Large intestine (tissue), 3 donors: Measurements from ENCODE around the gene RAD51D. TPM values are rescaled to one million over a fixed set of nuclear protein-coding genes. Genes with fewer than 3 reads are reported as not detected.
"Not testable (repeated sequence)": the region's sequence is repeated elsewhere in the genome, so short reads cannot be mapped to it uniquely, and the experiment has no call there.

Experiments used
- DNase-seq, 2 donors: peaks; one replicate each; pipeline versions ENCODE4 v3.0.0 to v3.0.0-alpha.2; 2013
- H3K27ac ChIP-seq: one replicate; pipeline ENCODE4 v1.5.1; 2013; ENCODE audit warnings: low read length
- H3K27me3 ChIP-seq: 2 replicates; pipeline ENCODE4 v1.6.1; 2013; ENCODE audit warnings: low read length; ENCODE audit not compliant: control insufficient read depth, insufficient read depth
- H3K36me3 ChIP-seq: 2 replicates; pipeline ENCODE4 v1.6.1; 2013; ENCODE audit warnings: low read length; ENCODE audit not compliant: control insufficient read depth, insufficient read depth
- H3K4me1 ChIP-seq: one replicate; pipeline ENCODE4 v1.6.1; 2013; ENCODE audit warnings: low read length; ENCODE audit not compliant: control insufficient read depth, insufficient read depth
- H3K4me3 ChIP-seq: one replicate; pipeline ENCODE4 v1.5.1; 2013; ENCODE audit warnings: low read length
- H3K9me3 ChIP-seq: one replicate; pipeline ENCODE4 v1.6.1; 2013; ENCODE audit warnings: mild to moderate bottlenecking, low read depth, low read length, moderate library complexity; ENCODE audit not compliant: control insufficient read depth
- WGBS: methylation state at CpG from one replicate; pipeline ENCODE4 v1.1.5; 2013; ENCODE audit warnings: low lambda C conversion rate; ENCODE audit not compliant: insufficient coverage; 5-methylcytosine and 5-hydroxymethylcytosine counted together
- polyA plus RNA-seq: library from polyadenylated mRNA; unstranded; fragments of 120-200 nt; gene quantifications from one replicate; pipeline ENCODE4 v1.2.1, GENCODE V29; 2013

Gene RAD51D
- polyA plus RNA-seq, 1 donor = 14.4 TPM

- WGBS = no CpG with 5 or more reads among the region's 3 CpGs
- no peak for DNase-seq
Measured at GRCh38 chr17:35121315-35121714, 1.7 kb upstream of the RAD51D start, which contains the start of gene FNDC8. FNDC8 (plus strand) TSS chr17:35121615; CDS start chr17:35121694, 79 bp downstream.

GRCh38 chr17:35117984-35118383 lies 1.7 kb downstream of the RAD51D start:
- no peak for DNase-seq
- H3K4me1 ChIP-seq = peaks cover 2% of the 10 kb centered on the region
- H3K27ac ChIP-seq = no peak overlapping the region
- no peaks in the 10 kb centered on the region for H3K27me3 ChIP-seq
- no peak overlapping the region for H3K4me3 ChIP-seq
- H3K9me3 ChIP-seq = no peaks in the 10 kb centered on the region
- no peaks in the 10 kb centered on the region for H3K36me3 ChIP-seq

More at GRCh38 chr17:35121315-35121714, 1.7 kb upstream of the RAD51D start, which contains the start of gene FNDC8:
- H3K27me3 ChIP-seq = no peaks in the 10 kb centered on the region
- no peaks in the 10 kb centered on the region for H3K36me3 ChIP-seq
- H3K4me1 ChIP-seq = peaks cover 2% of the 10 kb centered on the region
- no peak within 1 kb of the TSS for H3K4me3 ChIP-seq
- H3K9me3 ChIP-seq = no peaks in the 10 kb centered on the region
- H3K27ac ChIP-seq = no peak within 1 kb of the TSS

- H3K27me3 ChIP-seq = no peaks in the 10 kb centered on the region
- H3K9me3 ChIP-seq = no peaks in the 10 kb centered on the region
- DNase-seq = no peak
- no peak overlapping the region for H3K27ac ChIP-seq
- H3K4me3 ChIP-seq = no peak overlapping the region
- WGBS = 40% methylated on average over 1 of the region's 12 CpGs
- H3K36me3 ChIP-seq = no peaks in the 10 kb centered on the region
- peaks cover 2% of the 10 kb centered on the region for H3K4me1 ChIP-seq
Measured at GRCh38 chr17:35116845-35117244, 2.8 kb downstream of the RAD51D start.

- not testable (repeated sequence) for H3K4me1 ChIP-seq, H3K9me3 ChIP-seq, H3K27ac ChIP-seq, H3K27me3 ChIP-seq, DNase-seq, H3K4me3 ChIP-seq
- no CpG with 5 or more reads among the region's 17 CpGs for WGBS
- H3K36me3 ChIP-seq = peaks cover 14% of the 10 kb centered on the region
Measured at GRCh38 chr17:35110791-35111190, 8.9 kb downstream of the RAD51D start.

- no CpG with 5 or more reads among the region's 5 CpGs for WGBS
- Histone ChIP-seq H3K4me1 (no peaks in the 10 kb centered on the region), H3K4me3 (no peak overlapping the region), H3K9me3 (no peaks in the 10 kb centered on the region), H3K27ac (no peak overlapping the region), H3K27me3 (no peaks in the 10 kb centered on the region), H3K36me3 (peaks cover 44% of the 10 kb centered on the region)
- DNase-seq = no peak
Measured at GRCh38 chr17:35104844-35105450, 14.7 kb downstream of the RAD51D start.

GRCh38 chr17:35103271-35103670 lies 16.4 kb downstream of the RAD51D start:
- H3K36me3 ChIP-seq = peaks cover 48% of the 10 kb centered on the region
- no peaks in the 10 kb centered on the region for H3K9me3 ChIP-seq
- DNase-seq = no peak
- no peaks in the 10 kb centered on the region for H3K4me1 ChIP-seq
- no peak overlapping the region for H3K27ac ChIP-seq
- WGBS = no CpG with 5 or more reads among the region's 5 CpGs
- no peaks in the 10 kb centered on the region for H3K27me3 ChIP-seq
- no peak overlapping the region for H3K4me3 ChIP-seq

GRCh38 chr17:35101725-35102124 lies 17.9 kb downstream of the RAD51D start:
- Histone ChIP-seq H3K4me1 (no peaks in the 10 kb centered on the region), H3K27me3 (no peaks in the 10 kb centered on the region), H3K9me3 (no peaks in the 10 kb centered on the region), H3K27ac (no peak overlapping the region), H3K36me3 (peaks cover 42% of the 10 kb centered on the region), H3K4me3 (no peak overlapping the region)
- DNase-seq = no peak
- WGBS = 94% methylated on average over 2 of the region's 2 CpGs

GRCh38 chr17:35101036-35101435 lies 18.6 kb downstream of the RAD51D start:
- no peaks in the 10 kb centered on the region for H3K4me1 ChIP-seq
- WGBS = no CpG with 5 or more reads among the region's 14 CpGs
- H3K27me3 ChIP-seq = no peaks in the 10 kb centered on the region
- DNase-seq = no peak
- no peak overlapping the region for H3K27ac ChIP-seq
- no peaks in the 10 kb centered on the region for H3K9me3 ChIP-seq
- peaks cover 37% of the 10 kb centered on the region for H3K36me3 ChIP-seq
- no peak overlapping the region for H3K4me3 ChIP-seq

- no peaks in the 10 kb centered on the region for H3K27me3 ChIP-seq
- peaks cover 28% of the 10 kb centered on the region for H3K36me3 ChIP-seq
- H3K4me3 ChIP-seq = no peak overlapping the region
- H3K4me1 ChIP-seq = no peaks in the 10 kb centered on the region
- no peak for DNase-seq
- WGBS = no CpG with 5 or more reads among the region's 3 CpGs
- no peak overlapping the region for H3K27ac ChIP-seq
- no peaks in the 10 kb centered on the region for H3K9me3 ChIP-seq
Measured at GRCh38 chr17:35099908-35100307, 19.8 kb downstream of the RAD51D start.

- H3K4me1 ChIP-seq = no peaks in the 10 kb centered on the region
- peaks cover 19% of the 10 kb centered on the region for H3K36me3 ChIP-seq
- H3K27me3 ChIP-seq = no peaks in the 10 kb centered on the region
- no peaks in the 10 kb centered on the region for H3K9me3 ChIP-seq
- H3K27ac ChIP-seq = no peak overlapping the region
- no peak for DNase-seq
- no CpG with 5 or more reads among the region's 2 CpGs for WGBS
- H3K4me3 ChIP-seq = no peak overlapping the region
Measured at GRCh38 chr17:35097776-35098175, 21.9 kb downstream of the RAD51D start.

GRCh38 chr17:35095741-35096140 lies 23.9 kb downstream of the RAD51D start:
- H3K36me3 ChIP-seq = peaks cover 11% of the 10 kb centered on the region
- WGBS = no CpG with 5 or more reads among the region's 1 CpG
- H3K27me3 ChIP-seq = no peaks in the 10 kb centered on the region
- DNase-seq = no peak
- no peak overlapping the region for H3K27ac ChIP-seq
- no peak overlapping the region for H3K4me3 ChIP-seq
- no peaks in the 10 kb centered on the region for H3K4me1 ChIP-seq
- H3K9me3 ChIP-seq = no peaks in the 10 kb centered on the region
